Adrenal gland (tissue), 12 donors: ENCODE data around the gene PRTFDC1. TPM values are rescaled to one million over a fixed set of nuclear protein-coding genes. Genes with fewer than 3 reads are reported as not detected.

ENCODE experiments used
- DNase-seq, 7 donors: peaks; one replicate each; pipeline ENCODE4 v3.0.0-alpha.2; 2019 to 2020
- H3K27ac ChIP-seq, 5 donors: fragments of 200-600 bp; sonication (generic) in 4 of 5; 1 replicate in 3 of 5; 2 replicates in 2 of 5; pipeline versions ENCODE4 v1.5.1 to v1.8.0; 2016 to 2020; ENCODE audit warnings: mild to moderate bottlenecking in 1 of 5
- H3K27me3 ChIP-seq: fragments of 200-600 bp; 2 replicates; pipeline ENCODE4 v1.8.0; 2021
- H3K36me3 ChIP-seq, 2 donors: fragments of 200-600 bp; replicated peaks in 1 of 2; 1 replicate in 1 of 2; 2 replicates in 1 of 2; pipeline versions ENCODE4 v1.5.1 to v1.8.0; 2018 to 2022
- H3K4me1 ChIP-seq, 2 donors: fragments of 200-600 bp; replicated peaks in 1 of 2; 1 replicate in 1 of 2; 2 replicates in 1 of 2; pipeline versions ENCODE4 v1.5.1 to v1.8.0; 2018 to 2021
- H3K4me3 ChIP-seq, 4 donors: fragments of 200-600 bp; sonication (generic) in 3 of 4; one replicate each; pipeline ENCODE4 v1.5.1; 2016 to 2018
- H3K9me3 ChIP-seq, 3 donors: fragments of 200-600 bp; sonication (generic) in 1 of 3; replicated peaks in 1 of 3; 1 replicate in 2 of 3; 2 replicates in 1 of 3; pipeline versions ENCODE4 v1.5.1 to v1.8.0; 2016 to 2021
- POLR2A ChIP-seq, 2 donors: fragments of 450-650 bp; IDR thresholded peaks; one replicate each; pipeline ENCODE4 v1.6.1; 2017; ENCODE audit warnings: antibody characterized with exemption in 2 of 2, mild to moderate bottlenecking in 2 of 2, moderate library complexity in 1 of 2
- WGBS, 4 donors: extraction: QIAGEN DNeasy Blood & Tissue Kit in 2 of 4; methylation state at CpG; one replicate each; pipeline versions ENCODE4 v1.1.5 to v1.1.7; 2013 to 2017; 5-methylcytosine and 5-hydroxymethylcytosine counted together
- intact Hi-C, 2 donors: fragments of 100-400 bp; cut with DNase I; formaldehyde crosslinking; loops; one replicate each; pipeline versions ENCODE4 v1.14.1 to v1.15.0; 2022 to 2023
- polyA plus RNA-seq, 3 donors: library from polyadenylated mRNA; stranded (reverse); fragments of 200-250 nt in 2 of 3; fragments of 350-450 nt in 1 of 3; fragmentation: Illumina TruSeq in 1 of 3; extraction: RNeasy Lipid Tissue Mini Kit (QIAGEN cat#74804) in 1 of 3; gene quantifications; one replicate each; pipeline ENCODE4 v1.2.3, GENCODE V29; 2013 to 2014
- total RNA-seq, 9 donors: library from RNA; depleted of rRNA in 4 of 9; stranded (reverse); fragments of >200 nt in 4 of 9; fragments of 120-200 nt in 1 of 9; fragmentation: NEBNext Ultra II Directional in 1 of 9; extraction: Animal tissue kit (Norgen Biotek cat#: 25700) in 1 of 9; gene quantifications; one replicate each; pipeline versions ENCODE4 v1.1.0 to v1.2.4, GENCODE V29; 2013 to 2023
- TF ChIP-seq, protein P1 (sequence below), 6 experiments: fragments of 450-650 bp in 4 of 6; fragments of 200-600 bp in 2 of 6; sonication (generic) in 1 of 6; IDR thresholded peaks; 1 replicate in 5 of 6; 2 replicates in 1 of 6; pipeline versions ENCODE4 v1.5.1 to v1.8.0; 2016 to 2021; ENCODE audit warnings: antibody characterized with exemption in 6 of 6, mild to moderate bottlenecking in 2 of 6, moderate library complexity in 1 of 6
- donor health status: healthy with polysubstance abuse.
- donor health status: Bipolar disorder and iron deficiency.
- donor health status: DM: yes; HTN: yes; CAD: no.
- donor health status: DM: no; HTN: no; CAD: no.
- donor health status: DM: no; HTN: no; CAD: no.
- donor health status: DM: yes; HTN: yes; CAD: no.

The PRTFDC1 gene
- total and polyA plus RNA-seq, 12 donors = 13.5 to 56.5 (median 26.6) TPM

DNA sequence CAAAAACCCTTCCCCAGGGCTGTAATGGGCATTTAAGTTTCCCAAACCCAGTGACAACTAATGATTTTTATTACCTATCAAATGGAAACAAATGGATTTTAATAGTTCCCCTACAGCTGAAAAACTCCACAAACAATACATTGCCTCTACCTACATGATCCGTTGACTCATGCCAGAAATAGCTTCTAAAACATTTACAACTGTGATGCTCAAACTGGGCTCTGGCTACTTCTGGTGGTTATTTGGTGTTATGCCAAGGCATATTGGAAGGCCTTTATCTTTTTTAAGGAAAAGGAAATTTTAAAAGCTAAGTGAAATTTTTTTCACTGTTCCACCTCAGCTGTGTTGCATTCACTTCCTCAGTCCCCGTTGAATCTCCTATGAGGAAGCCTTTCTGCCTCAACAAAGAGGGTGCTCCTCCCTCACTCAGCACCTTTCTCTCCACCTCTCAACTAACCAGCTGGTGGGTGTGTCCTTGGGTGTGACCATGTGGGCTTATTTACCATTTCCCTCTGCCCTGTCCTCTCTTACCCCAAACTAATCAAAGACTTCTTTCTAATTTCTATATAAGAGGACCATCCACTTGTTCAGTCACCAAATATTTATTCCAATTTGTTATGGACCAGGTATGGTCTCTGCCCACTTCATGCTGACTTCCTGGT lies 82.9 kb downstream of the PRTFDC1 start:
- WGBS, 4 donors = 55 to 64% (median 60%) methylated on average over 2 of the region's 2 CpGs
- intact Hi-C loops = no loop called here
- TF ChIP-seq POLR2A (IDR thresholded peaks at IDR 0.05) = no peak
- TF ChIP-seq, protein P1, sequence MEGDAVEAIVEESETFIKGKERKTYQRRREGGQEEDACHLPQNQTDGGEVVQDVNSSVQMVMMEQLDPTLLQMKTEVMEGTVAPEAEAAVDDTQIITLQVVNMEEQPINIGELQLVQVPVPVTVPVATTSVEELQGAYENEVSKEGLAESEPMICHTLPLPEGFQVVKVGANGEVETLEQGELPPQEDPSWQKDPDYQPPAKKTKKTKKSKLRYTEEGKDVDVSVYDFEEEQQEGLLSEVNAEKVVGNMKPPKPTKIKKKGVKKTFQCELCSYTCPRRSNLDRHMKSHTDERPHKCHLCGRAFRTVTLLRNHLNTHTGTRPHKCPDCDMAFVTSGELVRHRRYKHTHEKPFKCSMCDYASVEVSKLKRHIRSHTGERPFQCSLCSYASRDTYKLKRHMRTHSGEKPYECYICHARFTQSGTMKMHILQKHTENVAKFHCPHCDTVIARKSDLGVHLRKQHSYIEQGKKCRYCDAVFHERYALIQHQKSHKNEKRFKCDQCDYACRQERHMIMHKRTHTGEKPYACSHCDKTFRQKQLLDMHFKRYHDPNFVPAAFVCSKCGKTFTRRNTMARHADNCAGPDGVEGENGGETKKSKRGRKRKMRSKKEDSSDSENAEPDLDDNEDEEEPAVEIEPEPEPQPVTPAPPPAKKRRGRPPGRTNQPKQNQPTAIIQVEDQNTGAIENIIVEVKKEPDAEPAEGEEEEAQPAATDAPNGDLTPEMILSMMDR (IDR thresholded peaks at IDR 0.05) = no peak

DNA sequence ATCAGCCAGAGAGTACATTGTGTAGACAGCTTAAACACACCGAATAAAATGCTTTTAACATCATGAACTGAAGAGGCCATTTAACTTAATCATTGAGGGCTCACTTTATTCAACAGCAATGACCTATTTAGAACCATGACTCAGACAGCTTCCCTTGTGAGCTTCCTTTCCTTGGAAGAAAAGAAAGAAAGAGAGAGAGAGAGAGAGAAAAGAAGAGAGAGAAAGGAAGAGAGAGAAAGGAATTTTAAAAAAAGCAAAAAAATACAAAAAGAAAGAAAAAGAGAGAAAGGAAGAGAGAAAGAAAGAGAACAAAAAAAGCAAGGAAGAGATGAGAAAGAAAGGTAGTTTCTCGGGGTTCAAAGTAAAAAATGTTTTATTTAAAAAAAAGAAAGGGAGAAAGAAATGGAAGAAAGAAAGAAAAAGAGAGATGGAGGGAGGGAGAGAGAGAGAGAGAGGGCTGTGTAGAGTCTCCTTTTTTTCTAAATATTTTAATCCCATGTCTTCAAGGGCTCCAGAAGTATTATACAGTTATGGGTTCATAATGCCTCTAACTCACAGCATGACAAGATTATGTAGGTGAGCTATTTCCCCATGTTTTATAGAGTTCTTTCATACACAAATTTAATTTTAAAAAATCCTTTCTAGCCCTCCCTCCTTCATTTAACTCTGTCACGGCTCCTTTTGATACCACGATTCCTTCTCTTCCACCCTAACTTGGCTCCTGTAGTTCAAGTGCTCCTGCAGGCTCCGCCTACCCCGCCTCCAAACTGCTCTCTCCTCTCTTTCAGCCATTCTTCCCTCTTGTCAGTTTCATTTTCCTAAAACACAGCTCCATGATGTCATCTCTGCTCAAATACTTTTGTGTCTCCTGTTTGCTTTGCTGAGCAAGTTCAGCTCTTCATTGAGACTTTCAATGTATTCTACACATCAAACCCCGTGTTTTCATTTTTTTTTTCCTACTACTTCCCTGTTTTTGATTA lies 85.5 kb downstream of the PRTFDC1 start:
- TF ChIP-seq, protein P1 (IDR thresholded peaks at IDR 0.05) = no peak
- TF ChIP-seq POLR2A (IDR thresholded peaks at IDR 0.05) = peak in 1 of 2 donors; percentile 64
- intact Hi-C loops = no loop called here
- H3K27ac ChIP-seq = peak overlapping the region; percentile 24 to 79 (median 59)
- no peaks in the 10 kb centered on the region for H3K9me3 ChIP-seq
- DNase-seq = peak; percentile 50 to 86 (median 71)
- H3K4me1 ChIP-seq = peaks cover 9 to 41% of the 10 kb centered on the region in 2 donors
- H3K27me3 ChIP-seq = no peaks in the 10 kb centered on the region
- H3K4me3 ChIP-seq = peak overlapping the region in 1 of 4 donors; percentile 20
- WGBS, 4 donors = 32 to 40% (median 36%) methylated on average over 7 of the region's 7 CpGs
- no peaks in the 10 kb centered on the region for H3K36me3 ChIP-seq

More for the DNA sequence above, 82.9 kb downstream of the PRTFDC1 start:
- H3K9me3 ChIP-seq = no peaks in the 10 kb centered on the region
- H3K4me3 ChIP-seq = no peak overlapping the region
- peaks cover 20 to 58% of the 10 kb centered on the region in 2 donors for H3K4me1 ChIP-seq
- no peaks in the 10 kb centered on the region for H3K36me3 ChIP-seq
- no peak for DNase-seq
- peak overlapping the region in 2 of 5 donors; percentile 2 to 10 for H3K27ac ChIP-seq
- H3K27me3 ChIP-seq = no peaks in the 10 kb centered on the region

DNA sequence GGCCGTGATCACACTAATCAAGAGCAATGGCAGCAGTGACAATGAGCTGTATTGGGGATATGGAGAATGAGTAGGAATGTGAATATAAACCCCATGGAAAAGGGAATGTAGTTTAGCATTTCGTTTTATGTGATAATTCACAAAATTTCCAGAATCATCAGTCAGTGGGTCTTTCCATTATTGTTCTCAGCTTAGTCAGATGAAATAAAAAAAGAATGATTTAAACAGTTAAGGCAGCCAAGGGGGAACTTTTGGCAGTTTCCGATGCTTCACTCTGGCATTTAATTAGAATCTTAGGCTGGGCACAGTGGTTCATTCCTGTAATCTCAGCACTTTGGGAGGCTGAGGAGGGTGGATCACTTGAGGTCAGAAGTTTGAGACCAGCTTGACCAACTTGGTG lies 86.6 kb downstream of the PRTFDC1 start:
- H3K27ac ChIP-seq = no peak overlapping the region
- no peaks in the 10 kb centered on the region for H3K36me3 ChIP-seq
- H3K9me3 ChIP-seq = no peaks in the 10 kb centered on the region
- peaks cover 4 to 30% of the 10 kb centered on the region in 2 donors for H3K4me1 ChIP-seq
- no peak for TF ChIP-seq POLR2A (IDR thresholded peaks at IDR 0.05)
- TF ChIP-seq, protein P1 (IDR thresholded peaks at IDR 0.05) = no peak
- H3K27me3 ChIP-seq = no peaks in the 10 kb centered on the region
- DNase-seq = no peak
- intact Hi-C loops = no loop called here
- 82 to 88% (median 85%) methylated on average over 3 of the region's 3 CpGs for WGBS, 4 donors
- no peak overlapping the region for H3K4me3 ChIP-seq

DNA sequence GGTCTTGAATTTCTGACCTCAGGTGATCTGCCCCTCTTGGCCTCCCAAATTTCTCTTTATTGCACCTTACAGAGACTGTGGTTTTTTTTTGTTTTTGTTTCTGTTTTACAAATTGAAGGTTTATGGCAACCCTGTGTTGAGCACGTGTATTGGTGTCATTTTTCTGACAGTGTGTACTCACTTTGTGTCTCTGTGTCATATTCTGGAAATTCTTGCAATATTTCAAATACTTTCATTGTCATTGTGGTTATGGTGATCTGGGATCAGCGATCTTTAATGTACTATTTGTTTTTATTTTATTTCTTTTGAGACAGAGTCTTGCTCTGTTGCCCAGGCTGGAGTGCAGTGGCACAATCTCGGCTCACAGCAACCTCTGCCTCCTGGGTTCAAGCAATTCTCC lies 89.8 kb downstream of the PRTFDC1 start:
- Histone ChIP-seq H3K4me1 (peaks cover 4 to 25% of the 10 kb centered on the region in 2 donors), H3K27ac (no peak overlapping the region), H3K4me3 (no peak overlapping the region), H3K36me3 (no peaks in the 10 kb centered on the region), H3K9me3 (no peaks in the 10 kb centered on the region), H3K27me3 (no peaks in the 10 kb centered on the region)
- intact Hi-C loops = no loop called here
- no peak for TF ChIP-seq POLR2A (IDR thresholded peaks at IDR 0.05)
- TF ChIP-seq, protein P1 (IDR thresholded peaks at IDR 0.05) = no peak
- DNase-seq = no peak
- WGBS, 4 donors = 91 to 97% (median 92%) methylated on average over 3 of the region's 3 CpGs
